AG04449 (cell line): ENCODE data around the gene TBC1D10B.

ENCODE experiments used
- CTCF ChIA-PET: fragments of 350-600 bp; formaldehyde crosslinking; extraction: SDS; loops from one replicate; lab custom pipeline; 2021; ENCODE audit warnings: antibody characterized with exemption; lab: Yijun Ruan, JAX
- POLR2A ChIA-PET: fragments of 400-600, 350-600 bp; formaldehyde crosslinking; extraction: SDS; loops from one replicate; lab custom pipeline; 2020; ENCODE audit warnings: antibody characterized with exemption, inconsistent platforms; lab: Yijun Ruan, JAX
- DNase-seq: peaks from one replicate; pipeline ENCODE4 v3.0.0-alpha.2; 2010; ENCODE audit warnings: low read depth, low spot score
- H3K4me3 ChIP-seq: 2 replicates; pipeline ENCODE4 v1.5.1; 2011; ENCODE audit warnings: low read depth, mild to moderate bottlenecking, control low read depth, low read length
- TF ChIP-seq, protein P1 (sequence below): IDR thresholded peaks from one replicate; pipeline ENCODE4 v1.5.1; 2011; ENCODE audit warnings: mild to moderate bottlenecking, moderate library complexity, low read length, control low read depth, inconsistent platforms; ENCODE audit not compliant: insufficient read depth; ENCODE audit errors: missing control alignments

The TBC1D10B gene

DNA sequence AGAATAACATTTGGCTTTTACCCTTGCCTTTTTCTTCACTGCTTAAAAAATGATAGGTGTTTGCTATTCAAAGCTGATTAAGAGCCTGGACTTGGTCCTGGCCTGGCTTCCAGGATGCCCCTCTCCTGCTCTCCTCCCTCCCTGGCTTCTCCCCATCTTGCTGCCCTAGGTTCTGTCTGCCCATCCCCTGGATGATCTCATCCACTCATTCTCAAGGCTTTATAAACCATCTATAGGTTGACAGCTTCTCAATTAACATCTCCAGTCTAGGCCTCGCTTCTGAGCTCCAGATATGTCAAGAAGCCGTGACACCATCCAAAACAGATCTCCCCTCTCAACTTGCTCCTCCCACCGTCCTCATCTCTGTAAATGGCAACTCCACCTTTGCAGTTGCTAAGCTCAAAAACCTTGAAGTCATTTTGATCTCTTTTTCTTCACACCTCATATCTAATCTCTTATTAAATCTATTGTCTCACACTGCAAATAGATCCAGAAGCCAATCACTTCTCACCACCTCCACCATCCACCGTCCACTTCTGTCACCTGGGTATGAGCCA lies 45.8 kb upstream of the TBC1D10B start:
- TF ChIP-seq, protein P1, sequence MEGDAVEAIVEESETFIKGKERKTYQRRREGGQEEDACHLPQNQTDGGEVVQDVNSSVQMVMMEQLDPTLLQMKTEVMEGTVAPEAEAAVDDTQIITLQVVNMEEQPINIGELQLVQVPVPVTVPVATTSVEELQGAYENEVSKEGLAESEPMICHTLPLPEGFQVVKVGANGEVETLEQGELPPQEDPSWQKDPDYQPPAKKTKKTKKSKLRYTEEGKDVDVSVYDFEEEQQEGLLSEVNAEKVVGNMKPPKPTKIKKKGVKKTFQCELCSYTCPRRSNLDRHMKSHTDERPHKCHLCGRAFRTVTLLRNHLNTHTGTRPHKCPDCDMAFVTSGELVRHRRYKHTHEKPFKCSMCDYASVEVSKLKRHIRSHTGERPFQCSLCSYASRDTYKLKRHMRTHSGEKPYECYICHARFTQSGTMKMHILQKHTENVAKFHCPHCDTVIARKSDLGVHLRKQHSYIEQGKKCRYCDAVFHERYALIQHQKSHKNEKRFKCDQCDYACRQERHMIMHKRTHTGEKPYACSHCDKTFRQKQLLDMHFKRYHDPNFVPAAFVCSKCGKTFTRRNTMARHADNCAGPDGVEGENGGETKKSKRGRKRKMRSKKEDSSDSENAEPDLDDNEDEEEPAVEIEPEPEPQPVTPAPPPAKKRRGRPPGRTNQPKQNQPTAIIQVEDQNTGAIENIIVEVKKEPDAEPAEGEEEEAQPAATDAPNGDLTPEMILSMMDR: no peak
- no peak for DNase-seq
- POLR2A ChIA-PET: interaction anchor here (1.0 to 1.4 kb wide), 2 partner anchors 9 to 10 kb away, joined by 3 to 4 read pairs; no protein-coding TSS in a partner anchor
- no peak overlapping the region for H3K4me3 ChIP-seq
- CTCF ChIA-PET: interaction anchor here (5.5 to 11.2 kb wide), 2 partner anchors 8 to 14 kb away, joined by 35 to 94 read pairs; partner anchors contain the start of genes DCTPP1 and ZNF771

DNA sequence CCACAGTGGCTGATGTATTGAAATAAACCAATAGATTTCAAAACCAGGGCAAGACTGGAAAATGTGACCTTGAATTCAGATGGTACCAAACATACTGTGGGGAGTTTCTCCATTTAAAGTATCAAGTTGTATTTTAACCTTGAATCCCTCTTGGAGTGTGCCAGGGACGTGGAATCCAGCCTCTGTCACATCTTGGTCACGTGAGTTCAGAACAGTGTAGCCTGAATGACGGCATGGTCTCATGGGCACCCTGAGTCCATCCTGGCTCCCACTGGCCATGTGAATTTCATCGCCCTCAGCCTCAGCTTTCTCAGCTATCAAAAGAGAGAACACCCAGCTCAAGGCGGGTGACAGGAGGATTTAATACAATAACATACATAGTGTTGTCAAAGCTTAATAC lies 43.9 kb upstream of the TBC1D10B start:
- POLR2A ChIA-PET: no interaction called here
- H3K4me3 ChIP-seq: no peak overlapping the region
- TF ChIP-seq, protein P1: no peak
- CTCF ChIA-PET: interaction anchor here (1.1 to 5.5 kb wide), 3 partner anchors 10 to 19 kb away, joined by 3 to 35 read pairs (median 4); partner anchors contain the start of genes DCTPP1 and ZNF48
- no peak for DNase-seq

DNA sequence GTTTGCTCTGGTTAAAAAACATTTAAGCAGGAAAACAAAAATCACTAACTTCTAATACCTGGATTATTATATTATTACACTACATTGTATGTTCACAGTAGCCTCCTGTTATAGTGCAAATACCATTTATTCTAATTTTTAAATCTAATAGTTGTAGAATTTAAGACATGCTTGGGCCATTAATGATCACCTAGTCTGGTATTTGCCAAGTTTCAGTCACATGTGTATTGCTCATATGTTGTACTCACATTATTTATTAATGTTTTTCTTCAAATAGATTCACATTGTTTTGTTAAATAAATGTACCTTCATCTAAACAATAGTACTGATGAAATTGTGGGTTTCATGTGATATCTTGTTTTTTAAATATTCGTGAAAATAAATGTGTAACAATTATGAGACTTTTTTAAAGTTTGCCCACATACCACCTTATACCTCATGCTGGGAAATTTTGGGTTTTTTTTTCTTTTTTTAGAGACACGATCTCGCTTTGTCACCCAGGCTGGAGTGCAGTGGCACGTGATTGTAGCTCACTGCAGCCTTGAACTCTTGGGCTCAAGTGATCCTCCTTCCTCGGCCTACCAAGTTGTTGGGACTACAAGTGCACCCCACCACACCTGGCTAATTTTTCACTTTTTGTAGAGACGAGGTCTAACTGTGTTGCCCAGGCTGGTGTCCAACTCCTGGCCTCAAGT lies 43.0 kb upstream of the TBC1D10B start:
- no peak overlapping the region for H3K4me3 ChIP-seq
- TF ChIP-seq, protein P1: no peak
- POLR2A ChIA-PET: no interaction called here
- DNase-seq: no peak
- CTCF ChIA-PET: interaction anchor here (1.1 to 1.4 kb wide), 2 partner anchors 11 to 18 kb away, joined by 3 to 4 read pairs; partner anchors contain the start of gene ZNF48

DNA sequence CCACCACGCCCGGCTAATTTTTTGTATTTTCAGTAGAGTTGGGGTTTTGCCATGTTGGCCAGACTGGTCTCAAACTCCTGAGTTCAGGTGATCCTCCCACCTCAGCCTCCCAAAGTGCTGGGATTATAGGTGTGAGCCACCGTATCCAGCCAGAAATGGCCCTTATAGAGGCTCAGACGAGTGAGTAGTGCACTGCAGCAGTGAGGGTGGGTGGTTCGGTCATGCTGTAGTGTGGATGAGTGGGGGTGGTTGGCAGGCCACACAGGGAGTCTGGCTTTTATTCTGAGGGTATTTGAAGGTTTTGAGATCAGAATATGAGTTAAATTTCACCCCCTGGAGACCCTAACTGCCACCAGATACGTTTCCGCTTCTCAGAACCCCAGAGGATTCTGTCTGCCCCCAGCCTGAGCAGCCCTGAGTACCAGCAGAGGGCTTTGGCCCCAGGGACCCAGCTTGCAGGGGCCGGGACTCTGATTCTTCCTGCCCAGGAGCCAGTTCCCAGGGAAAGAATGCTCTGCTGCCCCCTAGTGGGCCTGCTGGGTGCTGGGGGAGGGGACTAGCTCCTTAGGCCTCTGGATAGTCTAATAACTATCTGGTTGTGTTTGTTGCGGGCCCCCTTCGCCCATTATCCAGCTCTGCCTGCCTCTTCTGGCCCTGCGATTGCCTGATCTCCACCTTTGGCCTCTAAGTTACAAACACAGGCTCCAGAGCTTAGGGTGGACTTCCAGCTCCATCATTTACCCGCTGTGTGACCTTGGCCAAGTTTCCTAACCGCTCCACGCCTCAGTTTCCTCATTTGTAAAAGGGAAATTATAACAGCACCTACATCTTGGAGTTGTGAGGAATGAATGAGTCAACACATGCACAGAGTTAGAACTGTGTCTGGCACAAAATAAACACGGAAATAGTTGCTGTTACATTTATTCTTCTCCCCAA lies 39.1 kb upstream of the TBC1D10B start:
- H3K4me3 ChIP-seq: no peak overlapping the region
- TF ChIP-seq, protein P1: peak; percentile 96
- POLR2A ChIA-PET: interaction anchor here (0.6 to 1.0 kb wide), 5 partner anchors 8 to 249 kb away, joined by 3 to 7 read pairs (median 4); partner anchors contain the start of gene FBRS
- DNase-seq: peak; percentile 24
- CTCF ChIA-PET: interaction anchor here (0.5 to 7.5 kb wide), 45 partner anchors 10 to 367 kb away, joined by 3 to 94 read pairs (median 3); partner anchors contain the start of genes CD2BP2, DCTPP1, FBRS and SEPHS2

DNA sequence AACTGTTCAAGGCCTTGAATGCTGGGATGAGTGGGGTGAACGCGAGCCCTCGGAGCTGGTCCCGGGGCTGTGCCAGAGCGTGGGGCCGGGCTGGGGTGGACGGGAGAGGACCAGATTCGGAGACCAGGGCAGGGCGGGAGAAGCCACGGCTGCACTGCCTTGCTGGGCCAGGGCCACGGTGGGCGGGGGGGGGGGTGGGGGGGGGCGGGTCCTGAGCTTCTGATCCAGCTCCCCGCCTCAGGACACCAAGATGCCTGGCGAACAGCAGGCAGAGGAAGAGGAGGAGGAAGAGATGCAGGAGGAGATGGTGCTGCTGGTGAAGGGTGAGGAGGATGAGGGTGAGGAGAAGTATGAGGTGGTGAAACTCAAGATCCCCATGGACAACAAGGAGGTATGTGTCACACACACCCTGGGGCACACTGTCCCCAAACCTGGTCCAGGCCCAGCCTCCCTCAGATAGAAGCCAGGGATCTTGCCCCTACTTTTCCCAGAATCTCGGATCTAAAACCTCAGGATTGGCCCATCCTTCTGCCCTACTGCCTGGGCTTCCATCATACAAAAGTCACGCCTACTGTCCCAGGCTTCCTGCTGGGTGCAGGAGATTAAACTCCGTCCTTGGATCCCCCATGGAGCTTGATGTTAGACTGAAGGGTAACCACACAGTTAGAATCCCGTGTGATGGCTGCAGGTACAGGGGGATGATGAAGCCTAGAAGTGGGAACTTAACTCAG lies 37.7 kb upstream of the TBC1D10B start:
- ChIA-PET POLR2A (interaction anchor here (0.6 to 1.4 kb wide), 3 partner anchors 10 to 37 kb away, joined by 3 to 11 read pairs (median 8); partner anchors contain the start of gene ZNF48), CTCF (interaction anchor here (0.7 to 7.5 kb wide), 16 partner anchors 9 to 376 kb away, joined by 3 to 94 read pairs (median 4); partner anchors contain the start of genes SEPHS2, TBX6, ZNF48 and ZNF747)
- peak overlapping the region; percentile 76 for H3K4me3 ChIP-seq
- TF ChIP-seq, protein P1: no peak
- DNase-seq: no peak
